Fibroblast of lung (primary cell): ENCODE results near the gene PALLD. TPM values are rescaled to one million over a fixed set of nuclear protein-coding genes. Genes with fewer than 3 reads are reported as not detected.
A peak's percentile ranks its signal among the peaks of the same experiment; 100 is the strongest.

ENCODE experiments used
- DNase-seq, 2 donors: peaks; one replicate each; pipeline versions ENCODE4 v3.0.0 to v3.0.0-alpha.2; 2010; ENCODE audit warnings: low read depth in 2 of 2
- H2AFZ ChIP-seq: 2 replicates; pipeline ENCODE4 v1.5.1; 2012; ENCODE audit warnings: low read length, control low read depth, inconsistent platforms
- H3K27ac ChIP-seq: 2 replicates; pipeline ENCODE4 v1.5.1; 2011; ENCODE audit warnings: low read length, control low read depth; ENCODE audit not compliant: insufficient read depth
- H3K27me3 ChIP-seq: 2 replicates; pipeline ENCODE4 v1.5.1; 2011; ENCODE audit warnings: mild to moderate bottlenecking, low read length; ENCODE audit not compliant: control insufficient read depth, insufficient read depth
- H3K36me3 ChIP-seq: 2 replicates; pipeline ENCODE4 v1.5.1; 2011; ENCODE audit warnings: low read length; ENCODE audit not compliant: control insufficient read depth, insufficient read depth
- H3K4me1 ChIP-seq: 2 replicates; pipeline ENCODE4 v1.5.1; 2011; ENCODE audit warnings: low read length; ENCODE audit not compliant: control insufficient read depth, insufficient read depth; ENCODE audit errors: extremely low read depth
- H3K4me2 ChIP-seq: 2 replicates; pipeline ENCODE4 v1.5.1; 2011; ENCODE audit warnings: low read length, control low read depth; ENCODE audit not compliant: insufficient read depth; ENCODE audit errors: extremely low read depth
- H3K4me3 ChIP-seq, 4 experiments: fragments of 200-600 bp in 1 of 4; sonication (generic) in 1 of 4; replicated peaks in 1 of 4; 2 replicates each; pipeline ENCODE4 v1.5.1; 2011 to 2016; ENCODE audit warnings: low read length in 4 of 4, low read depth in 3 of 4, mild to moderate bottlenecking in 3 of 4, control low read depth in 2 of 4, inconsistent platforms in 1 of 4, mixed read lengths in 1 of 4; ENCODE audit not compliant: insufficient read depth in 1 of 4; ENCODE audit errors: control extremely low read depth in 1 of 4
- H3K79me2 ChIP-seq: 2 replicates; pipeline ENCODE4 v1.5.1; 2012; ENCODE audit warnings: mild to moderate bottlenecking, low read length, inconsistent platforms; ENCODE audit not compliant: control insufficient read depth, insufficient read depth
- H3K9ac ChIP-seq: 2 replicates; pipeline ENCODE4 v1.5.1; 2011; ENCODE audit warnings: mild to moderate bottlenecking, low read length, control low read depth; ENCODE audit not compliant: insufficient read depth
- H3K9me3 ChIP-seq: 2 replicates; pipeline ENCODE4 v1.5.1; 2012; ENCODE audit warnings: low read depth, low read length; ENCODE audit not compliant: control insufficient read depth, insufficient read depth
- H4K20me1 ChIP-seq: 2 replicates; pipeline ENCODE4 v1.5.1; 2011; ENCODE audit warnings: low read length; ENCODE audit not compliant: control insufficient read depth, insufficient read depth; ENCODE audit errors: extremely low read depth
- EZH2 ChIP-seq: IDR thresholded peaks from 2 replicates; pipeline ENCODE4 v1.5.1; 2012; ENCODE audit warnings: low read length, control low read depth, mild to moderate bottlenecking; ENCODE audit errors: missing control alignments
- polyA plus RNA-seq, 2 donors: library from polyadenylated mRNA; depleted of rRNA in 1 of 2; stranded (reverse) in 1 of 2; unstranded in 1 of 2; fragments of >200 nt; gene quantifications; 2 replicates each; pipeline ENCODE4 v1.2.1, GENCODE V29; 2011 to 2012; ENCODE audit warnings: missing spikeins in 1 of 2
- total RNA-seq: library from RNA; depleted of rRNA; stranded (reverse); fragments of >200 nt; gene quantifications from 2 replicates; pipeline ENCODE4 v1.2.1, GENCODE V29; 2014
- TF ChIP-seq, protein P1 (sequence below), 2 donors: IDR thresholded peaks in 1 of 2; conservative IDR thresholded peaks in 1 of 2; 1 replicate in 1 of 2; 2 replicates in 1 of 2; pipeline ENCODE4 v1.5.1; 2011 to 2012; ENCODE audit warnings: low read length in 2 of 2, control low read depth in 1 of 2, inconsistent platforms in 1 of 2, low read depth in 1 of 2, mild to moderate bottlenecking in 1 of 2

Gene PALLD
- total and polyA plus RNA-seq, 2 donors (not counting 1 experiment from before 2014, with no cell fraction given) = 200 to 205 TPM

GRCh38 chr4:168841000-168841671 lies 344.3 kb downstream of the PALLD start:
- no peak overlapping the region for H2AFZ ChIP-seq
- H3K27me3 ChIP-seq = no peaks in the 10 kb centered on the region
- peak overlapping the region; percentile 4 for H3K4me2 ChIP-seq
- H3K4me1 ChIP-seq = peaks cover 7% of the 10 kb centered on the region
- peaks cover 2% of the 10 kb centered on the region for H4K20me1 ChIP-seq
- peak in 1 of 2 donors; percentile 26 for DNase-seq
- H3K79me2 ChIP-seq = peaks cover 87% of the 10 kb centered on the region
- no peaks in the 10 kb centered on the region for H3K9me3 ChIP-seq
- H3K4me3 ChIP-seq = no peak overlapping the region
- no peak overlapping the region for H3K9ac ChIP-seq
- TF ChIP-seq, protein P1, sequence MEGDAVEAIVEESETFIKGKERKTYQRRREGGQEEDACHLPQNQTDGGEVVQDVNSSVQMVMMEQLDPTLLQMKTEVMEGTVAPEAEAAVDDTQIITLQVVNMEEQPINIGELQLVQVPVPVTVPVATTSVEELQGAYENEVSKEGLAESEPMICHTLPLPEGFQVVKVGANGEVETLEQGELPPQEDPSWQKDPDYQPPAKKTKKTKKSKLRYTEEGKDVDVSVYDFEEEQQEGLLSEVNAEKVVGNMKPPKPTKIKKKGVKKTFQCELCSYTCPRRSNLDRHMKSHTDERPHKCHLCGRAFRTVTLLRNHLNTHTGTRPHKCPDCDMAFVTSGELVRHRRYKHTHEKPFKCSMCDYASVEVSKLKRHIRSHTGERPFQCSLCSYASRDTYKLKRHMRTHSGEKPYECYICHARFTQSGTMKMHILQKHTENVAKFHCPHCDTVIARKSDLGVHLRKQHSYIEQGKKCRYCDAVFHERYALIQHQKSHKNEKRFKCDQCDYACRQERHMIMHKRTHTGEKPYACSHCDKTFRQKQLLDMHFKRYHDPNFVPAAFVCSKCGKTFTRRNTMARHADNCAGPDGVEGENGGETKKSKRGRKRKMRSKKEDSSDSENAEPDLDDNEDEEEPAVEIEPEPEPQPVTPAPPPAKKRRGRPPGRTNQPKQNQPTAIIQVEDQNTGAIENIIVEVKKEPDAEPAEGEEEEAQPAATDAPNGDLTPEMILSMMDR (conservative IDR thresholded peaks at IDR 0.05 in 1 of 2, IDR thresholded peaks at IDR 0.05 in 1 of 2; ENCODE audit: low read depth in 1 of 2, low read length in 2 of 2) = no peak
- no peak for TF ChIP-seq EZH2
- peaks cover 2% of the 10 kb centered on the region for H3K36me3 ChIP-seq
- H3K27ac ChIP-seq = no peak overlapping the region

- peaks cover 2% of the 10 kb centered on the region for H4K20me1 ChIP-seq
Measured at GRCh38 chr4:168841672-168842019, 344.8 kb downstream of the PALLD start.

DNA sequence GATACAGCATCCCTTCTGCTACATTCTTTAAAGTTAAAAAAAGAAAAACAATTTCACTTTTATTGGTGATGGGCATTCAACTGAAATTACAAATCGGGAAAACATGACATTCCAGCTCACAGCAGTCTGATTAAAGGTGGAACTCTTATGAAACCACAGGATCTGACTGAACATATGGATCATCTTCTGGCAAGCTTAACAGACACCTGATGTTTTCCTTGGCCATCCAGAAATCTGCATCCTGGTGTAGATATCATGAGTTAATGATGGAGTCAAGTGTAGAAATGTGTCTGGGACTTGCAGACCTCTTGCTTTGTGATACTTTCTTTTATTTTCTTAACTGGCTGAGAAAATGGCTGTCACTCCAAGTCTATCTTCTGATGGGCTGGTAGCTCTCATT lies 345.3 kb downstream of the PALLD start:
- TF ChIP-seq EZH2 = no peak
- TF ChIP-seq, protein P1 (conservative IDR thresholded peaks at IDR 0.05 in 1 of 2, IDR thresholded peaks at IDR 0.05 in 1 of 2; ENCODE audit: low read depth in 1 of 2, low read length in 2 of 2) = no peak
- no peak overlapping the region for H3K9ac ChIP-seq
- H4K20me1 ChIP-seq = peaks cover 2% of the 10 kb centered on the region
- no peak overlapping the region for H2AFZ ChIP-seq
- no peak overlapping the region for H3K4me2 ChIP-seq
- no peak overlapping the region for H3K4me3 ChIP-seq
- DNase-seq = peak in 1 of 2 donors; percentile 42
- no peaks in the 10 kb centered on the region for H3K27me3 ChIP-seq
- peaks cover 7% of the 10 kb centered on the region for H3K4me1 ChIP-seq
- peaks cover 2% of the 10 kb centered on the region for H3K36me3 ChIP-seq
- H3K79me2 ChIP-seq = peaks cover 86% of the 10 kb centered on the region
- H3K27ac ChIP-seq = no peak overlapping the region
- no peaks in the 10 kb centered on the region for H3K9me3 ChIP-seq

More at GRCh38 chr4:168841672-168842019, 344.8 kb downstream of the PALLD start:
- Histone ChIP-seq H3K27ac (no peak overlapping the region), H2AFZ (no peak overlapping the region), H3K27me3 (no peaks in the 10 kb centered on the region), H3K9me3 (no peaks in the 10 kb centered on the region), H3K36me3 (peaks cover 2% of the 10 kb centered on the region), H3K9ac (no peak overlapping the region), H3K4me3 (no peak overlapping the region), H3K79me2 (peaks cover 87% of the 10 kb centered on the region), H3K4me1 (peaks cover 7% of the 10 kb centered on the region), H3K4me2 (peak overlapping the region; percentile 4)
- no peak for DNase-seq
- TF ChIP-seq, protein P1 (conservative IDR thresholded peaks at IDR 0.05 in 1 of 2, IDR thresholded peaks at IDR 0.05 in 1 of 2; ENCODE audit: low read depth in 1 of 2, low read length in 2 of 2) = no peak
- no peak for TF ChIP-seq EZH2
